OCI-LY1 (cell line): ENCODE measurements around the gene TGOLN2.

Experiments used
- H2AFZ ChIP-seq: fragments of 200-600 bp; sonication (generic), shearing (Covaris generic); 2 replicates; pipeline ENCODE4 v1.6.0; 2014; ENCODE audit warnings: antibody characterized with exemption, mild to moderate bottlenecking, low read length
- H3F3A ChIP-seq: fragments of 200-600 bp; sonication (generic), shearing (Covaris generic); 2 replicates; pipeline ENCODE4 v1.6.0; 2014; ENCODE audit warnings: mild to moderate bottlenecking, antibody characterized with exemption, low read length, moderate library complexity; ENCODE audit not compliant: insufficient read depth
- H3K27ac ChIP-seq: fragments of 200-600 bp; sonication (generic); 2 replicates; pipeline ENCODE4 v1.5.1; 2014; ENCODE audit warnings: low read length, mixed run types, mild to moderate bottlenecking, low read depth; ENCODE audit not compliant: poor library complexity, severe bottlenecking
- H3K27me3 ChIP-seq: fragments of 200-600 bp; sonication (generic); 2 replicates; pipeline ENCODE4 v1.6.0; 2014; ENCODE audit warnings: antibody characterized with exemption, mild to moderate bottlenecking, low read length, moderate library complexity; ENCODE audit not compliant: insufficient read depth
- H3K36me3 ChIP-seq: fragments of 200-600 bp; sonication (generic); 2 replicates; pipeline ENCODE4 v1.6.1; 2014; ENCODE audit warnings: mild to moderate bottlenecking, antibody characterized with exemption, low read length, moderate library complexity, mixed read lengths; ENCODE audit not compliant: insufficient read depth
- H3K4me1 ChIP-seq: fragments of 200-600 bp; sonication (generic); 2 replicates; pipeline ENCODE4 v1.5.1; 2014; ENCODE audit warnings: mild to moderate bottlenecking, low read length, moderate library complexity; ENCODE audit not compliant: insufficient read depth, severe bottlenecking
- H3K4me2 ChIP-seq: fragments of 200-600 bp; sonication (generic), shearing (Covaris generic); 2 replicates; pipeline ENCODE4 v1.6.1; 2014; ENCODE audit warnings: low read length
- H3K4me3 ChIP-seq: fragments of 200-600 bp; sonication (generic); 2 replicates; pipeline ENCODE4 v1.5.1; 2014; ENCODE audit warnings: low read length, low read depth, mild to moderate bottlenecking, mixed read lengths; ENCODE audit not compliant: poor library complexity, severe bottlenecking
- H3K79me2 ChIP-seq: fragments of 200-600 bp; shearing (Covaris generic); 2 replicates; pipeline ENCODE4 v1.6.1; 2016; ENCODE audit warnings: mixed run types, low read length, mixed read lengths; ENCODE audit not compliant: insufficient read depth
- H3K9ac ChIP-seq: fragments of 200-600 bp; sonication (generic), shearing (Covaris generic); 2 replicates; pipeline ENCODE4 v1.6.1; 2014; ENCODE audit warnings: mild to moderate bottlenecking, low read length, mixed read lengths
- H3K9me2 ChIP-seq: fragments of 200-600 bp; sonication (generic), shearing (Covaris generic); 2 replicates; pipeline ENCODE4 v1.6.1; 2014; ENCODE audit warnings: low read depth, mild to moderate bottlenecking, low read length, mixed read lengths
- H3K9me3 ChIP-seq: fragments of 200-600 bp; shearing (Covaris generic); 2 replicates; pipeline ENCODE4 v1.6.1; 2014; ENCODE audit warnings: low read length, mixed read lengths
- H4K20me1 ChIP-seq: fragments of 200-600 bp; sonication (generic), shearing (Covaris generic); 2 replicates; pipeline ENCODE4 v1.6.0; 2016; ENCODE audit warnings: mild to moderate bottlenecking, low read length; ENCODE audit not compliant: insufficient read depth
- EZH2 ChIP-seq: fragments of 200-600 bp; sonication (generic), shearing (Covaris generic); IDR thresholded peaks from 2 replicates; pipeline ENCODE4 v1.8.0; 2017; ENCODE audit warnings: borderline replicate concordance, mixed run types, mild to moderate bottlenecking, antibody characterized with exemption, low read length, moderate library complexity, mixed read lengths
- TF ChIP-seq, protein P1 (sequence below): fragments of 200-600 bp; sonication (generic), shearing (Covaris generic); IDR thresholded peaks from 2 replicates; pipeline ENCODE4 v1.5.1; 2017; ENCODE audit warnings: mild to moderate bottlenecking, antibody characterized with exemption, low read length, moderate library complexity, mixed read lengths

Gene TGOLN2

GRCh38 chr2:85275984-85276540 lies 51.7 kb downstream of the TGOLN2 start:
- H3K27me3 ChIP-seq = 0 out of 2 replicates have a peak, but pooled peaks cover 5% of the 10 kb centered on the region
- H3K9me2 ChIP-seq = no peaks in the 10 kb centered on the region
- no peaks in the 10 kb centered on the region for H3K4me1 ChIP-seq

DNA sequence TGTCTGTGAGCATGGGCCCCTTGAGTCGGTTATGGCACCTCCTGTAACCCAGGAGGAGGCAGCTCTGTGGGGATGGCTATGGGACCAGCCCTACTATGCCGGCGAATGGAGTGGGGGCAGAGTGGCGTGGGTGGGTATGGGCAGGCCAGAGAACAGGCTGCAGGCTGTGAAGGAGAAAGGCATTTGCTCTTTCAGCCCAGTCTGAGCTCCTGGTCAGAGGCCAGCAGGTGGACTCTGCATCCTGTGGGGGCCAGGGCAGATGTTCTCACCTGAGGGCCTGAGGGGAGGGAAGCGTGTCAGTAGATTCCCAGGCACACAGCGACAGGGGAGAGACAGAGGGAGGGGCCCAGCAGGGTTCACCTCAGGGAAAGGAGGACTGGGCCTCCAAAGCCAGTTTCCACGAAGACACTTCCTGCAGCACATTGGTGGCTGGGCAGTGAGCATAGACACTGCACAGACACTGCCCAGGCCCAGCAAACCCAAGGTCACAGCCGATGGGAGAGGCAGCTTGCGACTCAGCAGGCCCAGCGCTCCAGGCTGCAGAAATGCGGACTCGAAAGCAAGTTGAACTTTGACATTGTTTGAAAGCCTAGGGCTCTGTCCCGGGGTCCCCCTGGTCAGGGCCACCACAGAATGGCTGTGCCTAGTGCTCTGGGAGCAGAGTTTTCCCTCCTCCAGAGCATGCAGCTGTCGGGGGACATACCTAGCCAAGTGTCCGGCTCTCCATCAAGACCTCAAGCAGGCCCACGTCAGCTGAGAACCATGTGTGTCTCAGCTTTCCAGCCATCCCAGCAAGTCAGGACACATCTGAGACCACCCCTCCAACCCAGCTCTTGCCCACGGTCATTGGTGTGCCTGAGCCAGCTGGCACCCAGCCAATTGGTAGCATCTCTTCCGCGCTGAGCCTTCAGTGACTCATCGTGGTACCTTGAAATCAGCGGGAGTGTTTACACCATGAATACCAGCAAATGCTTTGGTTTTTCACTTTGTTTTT lies 53.8 kb downstream of the TGOLN2 start:
- H3K36me3 ChIP-seq = no peaks in the 10 kb centered on the region
- H3K27me3 ChIP-seq = no peaks in the 10 kb centered on the region
- H3K79me2 ChIP-seq = no peaks in the 10 kb centered on the region
- H2AFZ ChIP-seq = no peak overlapping the region
- no peak overlapping the region for H3K4me3 ChIP-seq
- H4K20me1 ChIP-seq = no peaks in the 10 kb centered on the region
- H3K27ac ChIP-seq = no peak overlapping the region
- H3K9me3 ChIP-seq = no peaks in the 10 kb centered on the region
- H3K4me2 ChIP-seq = no peak overlapping the region
- H3K9ac ChIP-seq = no peak overlapping the region
- H3K4me1 ChIP-seq = no peaks in the 10 kb centered on the region
- TF ChIP-seq EZH2 = no peak
- TF ChIP-seq, protein P1, sequence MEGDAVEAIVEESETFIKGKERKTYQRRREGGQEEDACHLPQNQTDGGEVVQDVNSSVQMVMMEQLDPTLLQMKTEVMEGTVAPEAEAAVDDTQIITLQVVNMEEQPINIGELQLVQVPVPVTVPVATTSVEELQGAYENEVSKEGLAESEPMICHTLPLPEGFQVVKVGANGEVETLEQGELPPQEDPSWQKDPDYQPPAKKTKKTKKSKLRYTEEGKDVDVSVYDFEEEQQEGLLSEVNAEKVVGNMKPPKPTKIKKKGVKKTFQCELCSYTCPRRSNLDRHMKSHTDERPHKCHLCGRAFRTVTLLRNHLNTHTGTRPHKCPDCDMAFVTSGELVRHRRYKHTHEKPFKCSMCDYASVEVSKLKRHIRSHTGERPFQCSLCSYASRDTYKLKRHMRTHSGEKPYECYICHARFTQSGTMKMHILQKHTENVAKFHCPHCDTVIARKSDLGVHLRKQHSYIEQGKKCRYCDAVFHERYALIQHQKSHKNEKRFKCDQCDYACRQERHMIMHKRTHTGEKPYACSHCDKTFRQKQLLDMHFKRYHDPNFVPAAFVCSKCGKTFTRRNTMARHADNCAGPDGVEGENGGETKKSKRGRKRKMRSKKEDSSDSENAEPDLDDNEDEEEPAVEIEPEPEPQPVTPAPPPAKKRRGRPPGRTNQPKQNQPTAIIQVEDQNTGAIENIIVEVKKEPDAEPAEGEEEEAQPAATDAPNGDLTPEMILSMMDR = no peak
- no peaks in the 10 kb centered on the region for H3F3A ChIP-seq
- no peaks in the 10 kb centered on the region for H3K9me2 ChIP-seq

More at GRCh38 chr2:85275984-85276540, 51.7 kb downstream of the TGOLN2 start:
- Histone ChIP-seq H3K4me3 (no peak overlapping the region), H4K20me1 (no peaks in the 10 kb centered on the region), H3K9me3 (no peaks in the 10 kb centered on the region), H3K4me2 (no peak overlapping the region), H3K79me2 (no peaks in the 10 kb centered on the region), H3K9ac (no peak overlapping the region), H3K36me3 (no peaks in the 10 kb centered on the region), H3K27ac (no peak overlapping the region), H2AFZ (no peak overlapping the region), H3F3A (no peaks in the 10 kb centered on the region)
- TF ChIP-seq EZH2 = no peak
- TF ChIP-seq, protein P1 = no peak

- no peak overlapping the region for H3K4me2 ChIP-seq
- H3K27me3 ChIP-seq = no peaks in the 10 kb centered on the region
- no peaks in the 10 kb centered on the region for H3F3A ChIP-seq
- no peak overlapping the region for H3K27ac ChIP-seq
- H3K9me3 ChIP-seq = no peaks in the 10 kb centered on the region
- no peaks in the 10 kb centered on the region for H3K4me1 ChIP-seq
- TF ChIP-seq, protein P1 = no peak
- no peak for TF ChIP-seq EZH2
- no peak overlapping the region for H3K9ac ChIP-seq
- H3K79me2 ChIP-seq = no peaks in the 10 kb centered on the region
- H2AFZ ChIP-seq = no peak overlapping the region
- no peaks in the 10 kb centered on the region for H3K9me2 ChIP-seq
- H3K4me3 ChIP-seq = no peak overlapping the region
- H4K20me1 ChIP-seq = no peaks in the 10 kb centered on the region
- no peaks in the 10 kb centered on the region for H3K36me3 ChIP-seq
Observed at GRCh38 chr2:85272357-85272756, 55.4 kb downstream of the TGOLN2 start.
